Heart right ventricle (tissue), 16 donors: ENCODE data around the gene PDE1C. TPM values are rescaled to one million over a fixed set of nuclear protein-coding genes. Genes with fewer than 3 reads are reported as not detected.

Experiments used
- ATAC-seq, 8 donors: fragments of 200-7000 bp; cut with Tn5 transposase; one replicate each; pipeline ENCODE4 v1.9.1; 2020; ENCODE audit warnings: mild to moderate bottlenecking in 8 of 8, moderate library complexity in 8 of 8, moderate number of reproducible peaks in 1 of 8
- DNase-seq, 2 donors: peaks; one replicate each; pipeline ENCODE4 v3.0.0-alpha.2; 2020
- H3K27ac ChIP-seq, 10 donors: fragments of 200-600 bp; sonication (generic) in 2 of 10; one replicate each; pipeline versions ENCODE4 v1.5.0 to v1.8.0; 2020 to 2022; ENCODE audit warnings: mild to moderate bottlenecking in 3 of 10
- H3K27me3 ChIP-seq, 7 donors: fragments of 200-600 bp; one replicate each; pipeline ENCODE4 v1.8.0; 2021 to 2022; ENCODE audit warnings: mild to moderate bottlenecking in 2 of 7
- H3K36me3 ChIP-seq, 9 donors: fragments of 200-600 bp; sonication (generic) in 1 of 9; one replicate each; pipeline versions ENCODE4 v1.5.0 to v1.8.0; 2020 to 2022; ENCODE audit warnings: mild to moderate bottlenecking in 2 of 9
- H3K4me1 ChIP-seq, 9 donors: fragments of 200-600 bp; sonication (generic) in 1 of 9; one replicate each; pipeline versions ENCODE4 v1.5.0 to v1.8.0; 2020 to 2022; ENCODE audit warnings: mild to moderate bottlenecking in 4 of 9
- H3K4me3 ChIP-seq, 10 donors: fragments of 200-600 bp; sonication (generic) in 2 of 10; one replicate each; pipeline versions ENCODE4 v1.5.0 to v1.8.0; 2020 to 2022; ENCODE audit warnings: mild to moderate bottlenecking in 7 of 10, moderate library complexity in 2 of 10
- H3K9me3 ChIP-seq, 11 donors: fragments of 200-600 bp in 10 of 11; sonication (generic) in 2 of 11; one replicate each; pipeline versions ENCODE4 v1.5.0 to v1.8.0; 2013 to 2022; ENCODE audit warnings: mild to moderate bottlenecking in 2 of 11, control low read depth in 1 of 11, moderate library complexity in 1 of 11
- WGBS, 2 donors: extraction: QIAGEN DNeasy Blood & Tissue Kit; methylation state at CpG; one replicate each; pipeline ENCODE4 v1.1.7; 2013; ENCODE audit warnings: inconsistent platforms in 1 of 2; 5-methylcytosine and 5-hydroxymethylcytosine counted together
- intact Hi-C, 10 donors: fragments of 100-400 bp; cut with DNase I; formaldehyde crosslinking; loops; one replicate each; pipeline versions ENCODE4 v1.11.1 to v1.14.2; 2022
- polyA plus RNA-seq, 2 donors: library from polyadenylated mRNA; stranded (reverse); fragments of 200-250 nt; gene quantifications; one replicate each; pipeline ENCODE4 v1.2.3, GENCODE V29; 2013
- total RNA-seq, 10 donors: library from RNA; stranded (reverse); fragmentation: NEBNext Ultra II Directional in 3 of 10; extraction: Animal tissue kit (Norgen Biotek cat#: 25700) in 3 of 10; gene quantifications; one replicate each; pipeline versions ENCODE4 v1.2.1 to v1.2.4, GENCODE V29; 2021 to 2023
- TF ChIP-seq, protein P1 (sequence below), 9 donors: fragments of 200-600 bp; sonication (generic) in 2 of 9; IDR thresholded peaks; one replicate each; pipeline versions ENCODE4 v1.5.0 to v1.8.0; 2021 to 2022; ENCODE audit warnings: antibody characterized with exemption in 9 of 9, mild to moderate bottlenecking in 5 of 9, moderate library complexity in 1 of 9
- donor health status: Arrhythmogenic right ventricular cardiomyopathy.
- donor health status: ischemic (EF 13 %, LVEDD 7.1; RV severe dilation, severe dysfunction).
- donor health status: healthy with polysubstance abuse.
- donor health status: DM: no; HTN: yes; CAD: no.
- donor health status: DM: no; HTN: no; CAD: no.
- donor health status: ischemic (EF 25% LVEDD 6.9; RV normal size, moderate dysfunction).
- donor health status: ischemic (EF 25% LVEDD 5.7; RV mildly dilated, moderate dysfunction).
- donor health status: healthy.
- donor health status: DM: yes; HTN: yes; CAD: no.
- donor health status: Ischemic cardiomyopathy.
- donor health status: ischemic (EF 35%, LVEDD 5.7; RV mildly dilated, moderate dysfunction).
- donor health status: nonischemic (EF 11% LVEDD 7.7; RV severe dilation, severe dysfunction).
- donor health status: DM: yes; HTN: yes; CAD: no.
- donor health status: PGD.
- donor health status: ischemic (EF 29% LVEDD 5.4; RV normal size, mild dysfunction).
- donor health status: nonischemic (EF 23%, LVEDD 6.1; RV moderate dilation, normal function).

The PDE1C gene
- total and polyA plus RNA-seq, 12 donors = 11.7 to 315 (median 175) TPM

DNA sequence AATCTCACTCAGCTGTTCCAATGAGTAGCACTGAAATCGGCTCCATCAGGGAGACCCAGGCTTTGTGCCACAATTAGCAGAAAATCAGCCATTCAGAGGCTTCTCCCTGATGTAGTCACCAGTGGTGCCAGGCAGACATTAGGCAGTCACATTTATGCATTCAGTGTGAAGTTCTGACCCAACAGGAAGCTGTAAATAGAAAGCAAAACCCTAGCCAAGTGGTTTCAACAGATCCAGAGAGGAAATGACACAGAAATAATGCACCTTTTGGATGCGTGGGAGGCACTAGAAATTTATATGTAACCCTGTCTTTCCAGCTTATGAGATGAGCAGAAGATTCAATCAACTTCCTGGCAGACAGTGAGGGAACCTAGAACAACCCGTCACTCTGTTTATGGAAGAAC, 186.4 kb downstream of the PDE1C start:
- intact Hi-C loops = loop anchor here in 5 of 10 donors (2.0 to 10.0 kb wide), 7 partner anchors 99 to 281 kb away; partner anchors contain the start of gene PDE1C (in 2 of the 5)
- DNase-seq = peak in 1 of 2 donors; percentile 23
- Histone ChIP-seq H3K27me3 (no peaks in the 10 kb centered on the region), H3K4me1 (peaks cover 7 to 79% (median 44%) of the 10 kb centered on the region in 9 donors), H3K9me3 (no peaks in the 10 kb centered on the region), H3K4me3 (no peak overlapping the region), H3K27ac (peak overlapping the region; percentile 6 to 88 (median 82)), H3K36me3 (peaks cover 0 to 14% (median 5%) of the 10 kb centered on the region in 9 donors)
- peak in 7 of 8 donors; percentile 47 to 78 (median 56) for ATAC-seq
- 8 to 20% methylated on average over 3 of the region's 3 CpGs for WGBS, 2 donors
- TF ChIP-seq, protein P1, sequence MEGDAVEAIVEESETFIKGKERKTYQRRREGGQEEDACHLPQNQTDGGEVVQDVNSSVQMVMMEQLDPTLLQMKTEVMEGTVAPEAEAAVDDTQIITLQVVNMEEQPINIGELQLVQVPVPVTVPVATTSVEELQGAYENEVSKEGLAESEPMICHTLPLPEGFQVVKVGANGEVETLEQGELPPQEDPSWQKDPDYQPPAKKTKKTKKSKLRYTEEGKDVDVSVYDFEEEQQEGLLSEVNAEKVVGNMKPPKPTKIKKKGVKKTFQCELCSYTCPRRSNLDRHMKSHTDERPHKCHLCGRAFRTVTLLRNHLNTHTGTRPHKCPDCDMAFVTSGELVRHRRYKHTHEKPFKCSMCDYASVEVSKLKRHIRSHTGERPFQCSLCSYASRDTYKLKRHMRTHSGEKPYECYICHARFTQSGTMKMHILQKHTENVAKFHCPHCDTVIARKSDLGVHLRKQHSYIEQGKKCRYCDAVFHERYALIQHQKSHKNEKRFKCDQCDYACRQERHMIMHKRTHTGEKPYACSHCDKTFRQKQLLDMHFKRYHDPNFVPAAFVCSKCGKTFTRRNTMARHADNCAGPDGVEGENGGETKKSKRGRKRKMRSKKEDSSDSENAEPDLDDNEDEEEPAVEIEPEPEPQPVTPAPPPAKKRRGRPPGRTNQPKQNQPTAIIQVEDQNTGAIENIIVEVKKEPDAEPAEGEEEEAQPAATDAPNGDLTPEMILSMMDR (IDR thresholded peaks at IDR 0.05) = no peak

GRCh38 chr7:31882187-31882586, 188.0 kb downstream of the PDE1C start:
- H3K27ac ChIP-seq = peak overlapping the region; percentile 6 to 88 (median 82)
- intact Hi-C loops = loop anchor here in 5 of 10 donors (2.0 to 10.0 kb wide), 7 partner anchors 101 to 283 kb away; partner anchors contain the start of gene PDE1C (in 2 of the 5)
- H3K4me3 ChIP-seq = no peak overlapping the region

DNA sequence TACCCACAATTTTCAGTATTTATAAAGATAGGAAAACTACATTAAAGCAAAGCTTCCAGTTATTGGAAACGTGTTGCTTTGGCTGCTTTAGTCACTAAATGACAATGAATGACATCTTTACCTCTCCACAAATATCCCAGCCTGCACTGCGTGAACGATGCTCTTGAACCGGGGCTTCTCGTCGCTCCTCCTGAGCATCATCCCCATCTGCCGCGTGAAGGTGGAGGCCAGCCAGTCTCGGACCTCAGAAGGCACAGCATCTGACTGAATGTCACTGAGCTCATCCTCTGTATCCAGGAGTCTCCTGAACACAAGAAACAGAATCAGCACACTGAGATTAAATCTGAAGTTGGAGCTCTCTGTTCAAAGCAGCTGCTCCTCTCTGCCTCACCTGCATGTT, 191.3 kb downstream of the PDE1C start:
- intact Hi-C loops = loop anchor here in 1 of 10 donors (10.0 kb wide), 1 partner anchor 186 kb away; no protein-coding TSS in a partner anchor
- WGBS, 2 donors = 90 to 91% methylated on average over 9 of the region's 9 CpGs

More at GRCh38 chr7:31882187-31882586, 188.0 kb downstream of the PDE1C start:
- peak; percentile 87 to 97 (median 92) for ATAC-seq
- whole genome bisulfite sequencing, 2 donors = 35 to 42% methylated on average over 4 of the region's 4 CpGs
- Histone ChIP-seq H3K4me1 (peaks cover 7 to 66% (median 44%) of the 10 kb centered on the region in 9 donors), H3K9me3 (no peaks in the 10 kb centered on the region), H3K36me3 (peaks cover 0 to 30% (median 13%) of the 10 kb centered on the region in 9 donors), H3K27me3 (no peaks in the 10 kb centered on the region)
- TF ChIP-seq, protein P1 (IDR thresholded peaks at IDR 0.05) = peak in 6 of 9 donors; percentile 15 to 43 (median 32)
- peak; percentile 58 to 80 for DNase-seq

GRCh38 chr7:31875424-31875823, 194.8 kb downstream of the PDE1C start:
- Histone ChIP-seq H3K27ac (peak overlapping the region in 9 of 10 donors; percentile 46 to 85 (median 65)), H3K27me3 (no peaks in the 10 kb centered on the region), H3K4me3 (no peak overlapping the region), H3K4me1 (peaks cover 0 to 39% (median 25%) of the 10 kb centered on the region in 9 donors), H3K36me3 (peaks cover 0 to 76% (median 13%) of the 10 kb centered on the region in 9 donors), H3K9me3 (no peaks in the 10 kb centered on the region)
- 49 to 52% methylated on average over 2 of the region's 2 CpGs for WGBS, 2 donors
- peak in 1 of 2 donors; percentile 64 for DNase-seq
- peak in 7 of 8 donors; percentile 49 to 87 (median 74) for ATAC-seq
- TF ChIP-seq, protein P1 (IDR thresholded peaks at IDR 0.05) = no peak
- intact Hi-C loops = loop anchor here in 1 of 10 donors (10.0 kb wide), 1 partner anchor 189 kb away; no protein-coding TSS in a partner anchor

More for the DNA sequence above, 191.3 kb downstream of the PDE1C start:
- no peak overlapping the region for H3K27ac ChIP-seq
- H3K4me1 ChIP-seq = peaks cover 7 to 63% (median 44%) of the 10 kb centered on the region in 9 donors
- no peaks in the 10 kb centered on the region for H3K27me3 ChIP-seq
- H3K4me3 ChIP-seq = no peak overlapping the region
- DNase-seq (no peak), ATAC-seq (no peak)
- TF ChIP-seq, protein P1 (IDR thresholded peaks at IDR 0.05) = no peak
- no peaks in the 10 kb centered on the region for H3K9me3 ChIP-seq
- H3K36me3 ChIP-seq = peaks cover 0 to 44% (median 13%) of the 10 kb centered on the region in 9 donors
